ENCODE measurements around the gene IL25.

IL25 gene

DNA sequence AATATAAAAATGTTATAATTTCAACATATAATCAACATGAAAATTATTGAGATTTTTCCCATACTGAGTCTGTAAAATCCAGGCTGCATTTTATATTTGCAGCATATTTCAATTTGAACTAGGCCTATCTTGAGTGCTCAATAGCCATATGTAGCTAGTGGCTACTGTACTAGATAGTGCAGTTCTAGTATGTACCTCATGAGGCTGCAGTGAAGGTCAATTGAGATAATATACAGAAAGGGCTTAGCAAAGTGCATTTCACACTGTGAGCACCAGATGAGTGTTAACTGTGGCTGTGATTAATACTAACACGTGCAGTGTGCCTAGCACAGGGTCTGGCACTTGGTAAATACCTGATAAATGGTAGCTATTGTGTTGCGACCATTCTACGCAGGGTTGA is 14.6 kb upstream of the IL25 start:
- DNase-seq (ENCODE audit: low spot score): no peak
- H3K79me1 ChIP-seq (ENCODE audit: low read depth, low read length): peaks cover 1% of the 10 kb centered on the region
- no peak overlapping the region for H4K91ac ChIP-seq (ENCODE audit: low read depth, low read length, poor library complexity)
- no peak overlapping the region for H3K9ac ChIP-seq (ENCODE audit: low read depth, low read length, poor library complexity)
- no peak overlapping the region for H2BK12ac ChIP-seq (ENCODE audit: low read length)
- no CpG with 5 or more reads among the region's 3 CpGs for WGBS, 2 donors (ENCODE audit: extremely low coverage in 2 of 2, insufficient read length in 2 of 2, insufficient replicate concordance in 1 of 2)
- no peak overlapping the region for H2BK15ac ChIP-seq (ENCODE audit: low read length)
- H3K27ac ChIP-seq (replicated peaks; ENCODE audit: low read length): no peak overlapping the region
- no peak overlapping the region for H2AK5ac ChIP-seq (ENCODE audit: low read depth, low read length)
- H3K23ac ChIP-seq (ENCODE audit: low read depth, low read length, poor library complexity): no peak overlapping the region
- peaks cover 3 to 4% of the 10 kb centered on the region in 2 donors for H3K4me1 ChIP-seq (ENCODE audit: control insufficient read depth in 2 of 2, insufficient read depth in 1 of 2, low read depth in 1 of 2, low read length in 2 of 2)
- H2AFZ ChIP-seq (ENCODE audit: low read length): no peak overlapping the region
- no peak overlapping the region for H3K4me3 ChIP-seq (ENCODE audit: low read length in 2 of 2)
- H3K9me3 ChIP-seq (replicated peaks in 1 of 2; ENCODE audit: control insufficient read depth in 2 of 2, insufficient read depth in 1 of 2, low read depth in 1 of 2, low read length in 2 of 2): no peaks in the 10 kb centered on the region
- no peak overlapping the region for H3K18ac ChIP-seq (ENCODE audit: low read length)
- peaks cover 38 to 74% of the 10 kb centered on the region in 2 donors for H3K36me3 ChIP-seq (replicated peaks in 1 of 2; ENCODE audit: control insufficient read depth in 2 of 2, insufficient read depth in 2 of 2, low read length in 2 of 2)
- no peak overlapping the region for H4K8ac ChIP-seq (ENCODE audit: low read depth, low read length)
- H2BK5ac ChIP-seq (ENCODE audit: low read length): no peak overlapping the region
- H2BK120ac ChIP-seq (ENCODE audit: low read depth, low read length): no peak overlapping the region
- H3K14ac ChIP-seq (ENCODE audit: low read length): no peak overlapping the region
- no peaks in the 10 kb centered on the region for H3K27me3 ChIP-seq (ENCODE audit: control insufficient read depth in 3 of 3, insufficient read depth in 3 of 3, low read depth in 1 of 3, low read length in 3 of 3)
- H3K4ac ChIP-seq (ENCODE audit: low read length): no peak overlapping the region
- H3K4me2 ChIP-seq (ENCODE audit: insufficient read depth, low read length, poor library complexity, severe bottlenecking): no peak overlapping the region

DNA sequence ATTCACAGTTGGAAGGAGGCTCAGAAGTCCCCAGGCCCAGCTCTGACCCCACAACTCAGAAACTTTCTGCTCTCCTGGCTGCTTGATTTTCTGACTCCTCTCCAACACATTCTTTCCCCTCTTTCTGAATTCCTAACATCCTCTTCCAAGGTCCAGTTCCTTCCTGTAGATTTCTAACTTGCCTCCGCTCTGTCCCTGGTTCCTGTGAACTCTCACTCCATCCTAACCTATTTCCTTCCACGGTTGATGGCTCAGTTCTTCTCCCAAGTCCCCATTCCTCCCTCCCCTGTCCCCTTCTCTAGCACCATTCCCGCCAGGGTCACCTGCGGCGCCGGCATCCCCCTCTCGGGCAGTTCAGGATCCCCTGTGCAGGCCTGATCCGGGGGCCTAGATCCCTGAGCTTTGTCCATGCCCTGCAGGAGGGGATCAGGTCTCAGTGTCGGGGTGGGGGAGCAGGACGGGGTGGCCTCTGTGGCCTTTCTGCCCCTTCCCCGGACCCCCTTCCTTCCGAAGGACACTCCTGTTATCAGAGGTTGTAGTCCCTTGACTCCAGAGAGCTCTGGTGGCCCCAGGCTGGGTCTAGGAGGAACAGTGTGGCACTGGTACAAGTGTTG is 13.9 kb upstream of the IL25 start:
- no peak for DNase-seq (ENCODE audit: low spot score)
- H3K9ac ChIP-seq (ENCODE audit: low read depth, low read length, poor library complexity): peak overlapping the region; percentile 22
- no peaks in the 10 kb centered on the region for H3K9me3 ChIP-seq (replicated peaks in 1 of 2; ENCODE audit: control insufficient read depth in 2 of 2, insufficient read depth in 1 of 2, low read depth in 1 of 2, low read length in 2 of 2)
- H3K18ac ChIP-seq (ENCODE audit: low read length): no peak overlapping the region
- H4K91ac ChIP-seq (ENCODE audit: low read depth, low read length, poor library complexity): no peak overlapping the region
- H3K4ac ChIP-seq (ENCODE audit: low read length): no peak overlapping the region
- H2AK5ac ChIP-seq (ENCODE audit: low read depth, low read length): no peak overlapping the region
- no peak overlapping the region for H2BK12ac ChIP-seq (ENCODE audit: low read length)
- no peak overlapping the region for H3K4me3 ChIP-seq (ENCODE audit: low read length in 2 of 2)
- no peak overlapping the region for H2BK120ac ChIP-seq (ENCODE audit: low read depth, low read length)
- no peak overlapping the region for H2BK5ac ChIP-seq (ENCODE audit: low read length)
- H3K4me2 ChIP-seq (ENCODE audit: insufficient read depth, low read length, poor library complexity, severe bottlenecking): no peak overlapping the region
- peaks cover 38 to 80% of the 10 kb centered on the region in 2 donors for H3K36me3 ChIP-seq (replicated peaks in 1 of 2; ENCODE audit: control insufficient read depth in 2 of 2, insufficient read depth in 2 of 2, low read length in 2 of 2)
- no peak overlapping the region for H2BK15ac ChIP-seq (ENCODE audit: low read length)
- H3K27ac ChIP-seq (replicated peaks; ENCODE audit: low read length): no peak overlapping the region
- WGBS, 2 donors (ENCODE audit: extremely low coverage in 2 of 2, insufficient read length in 2 of 2, insufficient replicate concordance in 1 of 2): no CpG with 5 or more reads among the region's 12 CpGs
- H3K4me1 ChIP-seq (ENCODE audit: control insufficient read depth in 2 of 2, insufficient read depth in 1 of 2, low read depth in 1 of 2, low read length in 2 of 2): peaks cover under 1 to 6% of the 10 kb centered on the region in 2 donors
- H4K8ac ChIP-seq (ENCODE audit: low read depth, low read length): no peak overlapping the region
- no peaks in the 10 kb centered on the region for H3K27me3 ChIP-seq (ENCODE audit: control insufficient read depth in 3 of 3, insufficient read depth in 3 of 3, low read depth in 1 of 3, low read length in 3 of 3)
- H3K14ac ChIP-seq (ENCODE audit: low read length): no peak overlapping the region
- H2AFZ ChIP-seq (ENCODE audit: low read length): no peak overlapping the region
- peaks cover 1% of the 10 kb centered on the region for H3K79me1 ChIP-seq (ENCODE audit: low read depth, low read length)
- no peak overlapping the region for H3K23ac ChIP-seq (ENCODE audit: low read depth, low read length, poor library complexity)

DNA sequence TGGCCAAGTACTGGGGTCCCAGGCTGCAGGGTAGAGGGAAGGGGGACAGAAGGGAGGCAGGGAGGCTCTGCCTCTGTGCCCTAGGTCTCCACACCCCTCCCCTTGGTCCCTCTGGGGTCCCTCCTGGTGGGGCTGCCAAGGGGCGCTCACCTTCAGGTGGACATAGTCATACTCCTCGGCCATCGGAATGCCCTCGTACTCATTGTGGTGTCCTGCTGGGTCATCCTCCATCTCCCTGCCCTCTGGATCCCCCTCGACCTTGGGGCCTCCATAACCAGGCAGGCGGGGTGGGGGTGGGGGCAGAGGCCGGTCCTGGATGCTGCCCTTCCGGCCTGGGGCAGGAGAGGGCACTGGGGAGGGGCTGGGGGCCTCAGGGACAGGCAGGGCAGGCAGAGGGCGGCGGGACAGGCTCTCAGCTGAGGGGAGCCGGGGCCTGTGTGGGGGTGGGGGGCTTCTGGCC is 13.4 kb upstream of the IL25 start:
- no peak overlapping the region for H3K23ac ChIP-seq (ENCODE audit: low read depth, low read length, poor library complexity)
- no CpG with 5 or more reads among the region's 11 CpGs for WGBS, 2 donors (ENCODE audit: extremely low coverage in 2 of 2, insufficient read length in 2 of 2, insufficient replicate concordance in 1 of 2)
- H2BK15ac ChIP-seq (ENCODE audit: low read length): no peak overlapping the region
- H3K9me3 ChIP-seq (replicated peaks in 1 of 2; ENCODE audit: control insufficient read depth in 2 of 2, insufficient read depth in 1 of 2, low read depth in 1 of 2, low read length in 2 of 2): no peaks in the 10 kb centered on the region
- no peaks in the 10 kb centered on the region for H3K27me3 ChIP-seq (ENCODE audit: control insufficient read depth in 3 of 3, insufficient read depth in 3 of 3, low read depth in 1 of 3, low read length in 3 of 3)
- H3K14ac ChIP-seq (ENCODE audit: low read length): no peak overlapping the region
- no peak overlapping the region for H2BK12ac ChIP-seq (ENCODE audit: low read length)
- H4K8ac ChIP-seq (ENCODE audit: low read depth, low read length): no peak overlapping the region
- no peak overlapping the region for H4K91ac ChIP-seq (ENCODE audit: low read depth, low read length, poor library complexity)
- no peak overlapping the region for H2BK5ac ChIP-seq (ENCODE audit: low read length)
- H3K4me3 ChIP-seq (ENCODE audit: low read length in 2 of 2): no peak overlapping the region
- H3K79me1 ChIP-seq (ENCODE audit: low read depth, low read length): peaks cover 1% of the 10 kb centered on the region
- H3K27ac ChIP-seq (replicated peaks; ENCODE audit: low read length): no peak overlapping the region
- H3K18ac ChIP-seq (ENCODE audit: low read length): no peak overlapping the region
- no peak overlapping the region for H2AFZ ChIP-seq (ENCODE audit: low read length)
- no peak overlapping the region for H3K4ac ChIP-seq (ENCODE audit: low read length)
- H2AK5ac ChIP-seq (ENCODE audit: low read depth, low read length): no peak overlapping the region
- DNase-seq (ENCODE audit: low spot score): no peak
- H3K36me3 ChIP-seq (replicated peaks in 1 of 2; ENCODE audit: control insufficient read depth in 2 of 2, insufficient read depth in 2 of 2, low read length in 2 of 2): peaks cover 38 to 85% of the 10 kb centered on the region in 2 donors
- H3K9ac ChIP-seq (ENCODE audit: low read depth, low read length, poor library complexity): peak overlapping the region; percentile 22
- H3K4me1 ChIP-seq (ENCODE audit: control insufficient read depth in 2 of 2, insufficient read depth in 1 of 2, low read depth in 1 of 2, low read length in 2 of 2): peaks cover 6 to 12% of the 10 kb centered on the region in 2 donors
- H2BK120ac ChIP-seq (ENCODE audit: low read depth, low read length): no peak overlapping the region
- H3K4me2 ChIP-seq (ENCODE audit: insufficient read depth, low read length, poor library complexity, severe bottlenecking): no peak overlapping the region

DNA sequence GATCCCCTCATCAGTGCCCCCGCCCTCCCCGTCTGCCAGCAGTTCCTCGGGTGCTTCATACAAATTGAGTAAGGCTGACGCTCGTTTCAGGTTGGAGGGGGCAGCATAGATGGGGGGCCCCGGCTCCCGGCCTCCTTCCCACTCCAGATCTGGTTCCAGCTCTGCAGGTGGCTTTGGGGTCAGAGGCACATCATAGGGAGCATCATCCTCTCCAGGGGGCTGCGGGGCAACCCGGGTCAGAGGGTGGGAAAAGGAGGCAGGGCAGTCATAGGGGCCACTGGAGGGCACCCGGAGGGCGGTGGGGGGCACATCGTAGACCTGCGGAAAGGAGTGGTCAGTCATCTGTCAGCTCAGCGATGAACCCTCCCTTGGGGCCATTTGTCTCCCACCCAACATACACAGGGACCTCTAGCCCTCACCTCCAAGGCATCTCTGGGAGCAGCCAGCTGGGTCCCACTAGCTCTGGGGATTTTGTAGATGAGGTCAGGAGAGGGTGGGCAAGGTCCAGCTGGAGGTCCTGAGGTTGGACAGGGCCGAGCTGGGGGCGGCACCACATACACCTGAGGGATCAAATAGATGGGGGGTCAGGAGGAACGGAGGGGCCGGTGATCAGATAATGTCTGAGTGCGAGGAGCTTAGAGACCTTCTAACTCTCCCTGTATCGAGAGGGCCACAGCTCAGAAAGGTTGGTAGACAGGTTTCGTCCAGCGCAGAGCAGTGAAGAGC is 12.7 kb upstream of the IL25 start:
- Histone ChIP-seq H3K23ac (ENCODE audit: low read depth, low read length, poor library complexity) (no peak overlapping the region), H3K18ac (ENCODE audit: low read length) (no peak overlapping the region), H4K8ac (ENCODE audit: low read depth, low read length) (no peak overlapping the region), H2BK5ac (ENCODE audit: low read length) (no peak overlapping the region), H2AFZ (ENCODE audit: low read length) (no peak overlapping the region), H2BK12ac (ENCODE audit: low read length) (no peak overlapping the region), H3K4ac (ENCODE audit: low read length) (no peak overlapping the region), H3K14ac (ENCODE audit: low read length) (no peak overlapping the region), H2BK15ac (ENCODE audit: low read length) (no peak overlapping the region), H3K36me3 (replicated peaks in 1 of 2; ENCODE audit: control insufficient read depth in 2 of 2, insufficient read depth in 2 of 2, low read length in 2 of 2) (peaks cover 38 to 85% of the 10 kb centered on the region in 2 donors), H3K27me3 (ENCODE audit: control insufficient read depth in 3 of 3, insufficient read depth in 3 of 3, low read depth in 1 of 3, low read length in 3 of 3) (no peaks in the 10 kb centered on the region), H3K4me2 (ENCODE audit: insufficient read depth, low read length, poor library complexity, severe bottlenecking) (no peak overlapping the region), H4K91ac (ENCODE audit: low read depth, low read length, poor library complexity) (no peak overlapping the region), H3K9me3 (replicated peaks in 1 of 2; ENCODE audit: control insufficient read depth in 2 of 2, insufficient read depth in 1 of 2, low read depth in 1 of 2, low read length in 2 of 2) (no peaks in the 10 kb centered on the region), H2AK5ac (ENCODE audit: low read depth, low read length) (no peak overlapping the region), H3K9ac (ENCODE audit: low read depth, low read length, poor library complexity) (no peak overlapping the region), H2BK120ac (ENCODE audit: low read depth, low read length) (no peak overlapping the region), H3K4me3 (ENCODE audit: low read length in 2 of 2) (no peak overlapping the region), H3K4me1 (ENCODE audit: control insufficient read depth in 2 of 2, insufficient read depth in 1 of 2, low read depth in 1 of 2, low read length in 2 of 2) (peaks cover 6 to 12% of the 10 kb centered on the region in 2 donors), H3K27ac (replicated peaks; ENCODE audit: low read length) (no peak overlapping the region), H3K79me1 (ENCODE audit: low read depth, low read length) (peaks cover 1% of the 10 kb centered on the region)
- DNase-seq (ENCODE audit: low spot score): no peak
- no CpG with 5 or more reads among the region's 22 CpGs for WGBS, 2 donors (ENCODE audit: extremely low coverage in 2 of 2, insufficient read length in 2 of 2, insufficient replicate concordance in 1 of 2)
